HL-60/S4 (cell line): ENCODE data around the gene DYNC1H1.

ENCODE experiments used
- in situ Hi-C: fragments of 300-500 bp; cut with MboI; formaldehyde crosslinking; loops from 2 replicates; pipeline ENCODE4 v1.14.3; 2022; ENCODE audit warnings: low sequenced_read_pairs

The DYNC1H1 gene

DNA sequence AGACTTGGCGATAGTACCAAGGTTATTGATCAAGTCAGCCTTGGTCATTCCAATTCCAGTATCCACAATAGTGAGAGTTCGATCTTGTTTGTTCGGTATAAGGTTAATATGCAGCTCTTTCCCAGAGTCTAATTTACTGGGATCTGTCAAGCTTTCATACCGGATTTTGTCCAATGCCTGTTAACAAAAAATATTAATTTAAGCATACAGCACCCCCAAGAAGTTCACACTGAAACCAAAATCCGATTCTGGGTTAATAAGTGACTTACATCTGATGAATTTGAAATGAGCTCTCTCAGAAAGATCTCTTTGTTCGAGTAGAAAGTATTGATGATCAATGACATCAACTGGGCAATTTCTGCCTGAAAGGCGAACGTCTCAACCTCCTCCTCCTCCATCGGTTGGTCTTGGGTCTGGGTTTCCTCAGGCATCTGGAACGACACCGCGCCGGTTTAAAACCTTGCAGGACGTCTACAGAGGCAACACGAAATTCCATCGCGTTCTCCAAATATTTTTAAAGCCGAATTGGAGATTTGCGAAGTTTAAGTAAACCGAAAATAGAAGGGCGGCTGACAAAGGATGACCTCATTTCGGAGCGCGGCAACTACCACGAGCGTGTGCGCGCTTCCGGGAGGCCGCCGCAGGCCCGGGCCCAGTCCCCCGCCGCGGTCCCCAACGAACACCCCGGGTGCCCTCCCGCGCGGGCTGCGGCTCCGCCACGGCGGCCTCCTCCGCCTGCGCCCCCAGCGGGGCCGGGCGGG is 121.8 kb downstream of the DYNC1H1 start:
- in situ Hi-C loops, result no loop called here

DNA sequence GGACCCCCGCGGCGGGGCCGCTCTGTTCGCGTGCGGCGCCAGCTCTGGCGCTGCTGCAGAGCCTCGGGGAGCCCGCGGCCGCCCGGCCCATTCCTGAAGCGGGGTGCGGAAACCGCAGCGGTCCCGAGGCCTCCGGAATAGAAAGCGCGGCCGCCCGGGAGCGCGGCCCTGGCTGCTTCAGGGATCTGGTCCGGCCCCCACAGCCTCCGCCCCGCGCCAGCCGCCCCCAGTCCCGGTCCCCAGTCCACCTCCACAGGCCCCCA is 122.3 kb downstream of the DYNC1H1 start:
- in situ Hi-C loops, result no loop called here

DNA sequence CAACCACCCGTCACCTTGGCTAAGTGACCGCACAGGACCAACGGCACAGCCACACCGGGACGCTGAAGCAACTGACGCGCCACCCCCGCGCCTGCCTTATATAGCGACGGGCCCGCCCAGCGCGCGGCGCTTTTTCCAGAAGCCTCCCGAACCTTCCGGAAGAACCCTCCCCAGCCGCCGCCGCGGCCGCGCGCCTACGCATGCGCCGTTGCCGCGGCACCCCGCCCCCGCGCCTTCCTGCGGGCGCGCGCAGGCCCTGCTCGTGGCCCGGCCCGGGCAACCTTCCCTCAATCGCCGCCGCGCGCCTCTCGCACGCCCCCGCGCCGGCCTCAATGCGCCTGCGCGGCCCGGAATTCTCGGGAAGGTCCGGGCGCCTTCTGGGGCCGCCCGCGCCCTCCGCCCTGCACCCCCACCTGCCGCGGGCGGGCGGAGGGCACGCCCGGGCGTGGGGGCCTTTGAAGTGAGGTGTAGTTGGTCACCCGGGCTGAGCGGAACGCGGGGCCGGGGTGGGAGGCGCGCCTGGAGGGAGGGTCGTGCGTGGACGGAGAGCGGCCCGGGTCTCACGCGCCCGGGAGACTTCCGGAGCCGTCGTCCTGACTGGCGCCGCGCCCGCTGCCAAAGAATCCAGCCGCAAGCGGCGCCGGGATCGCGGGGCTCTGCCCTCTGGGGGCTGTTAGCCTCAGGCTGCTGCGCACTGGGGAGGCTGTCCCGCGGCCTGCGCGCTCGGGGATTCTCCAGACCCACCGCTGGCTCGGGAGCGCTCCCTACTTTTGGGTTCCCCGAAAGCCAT is 122.8 kb downstream of the DYNC1H1 start, which contains the start of gene HSP90AA1:
TSS of gene HSP90AA1 (minus strand) at position 73 of the 790 bp plus-strand sequence. CDS start 666 bp downstream, outside the sequence.
- in situ Hi-C loops, result no loop called here

DNA sequence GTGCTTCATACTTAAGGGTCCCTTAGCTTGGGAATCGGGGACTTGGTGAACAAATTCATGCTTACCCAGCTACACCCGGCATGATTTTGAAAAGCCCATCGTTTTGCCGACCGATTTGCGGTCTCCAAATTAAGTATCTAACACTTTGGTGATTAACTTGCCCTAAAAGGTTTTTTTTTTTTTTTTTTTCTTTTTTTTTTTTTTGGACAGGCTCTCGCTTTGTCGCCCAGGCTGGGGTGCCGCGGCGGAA is 123.3 kb downstream of the DYNC1H1 start:
- in situ Hi-C loops, result no loop called here

DNA sequence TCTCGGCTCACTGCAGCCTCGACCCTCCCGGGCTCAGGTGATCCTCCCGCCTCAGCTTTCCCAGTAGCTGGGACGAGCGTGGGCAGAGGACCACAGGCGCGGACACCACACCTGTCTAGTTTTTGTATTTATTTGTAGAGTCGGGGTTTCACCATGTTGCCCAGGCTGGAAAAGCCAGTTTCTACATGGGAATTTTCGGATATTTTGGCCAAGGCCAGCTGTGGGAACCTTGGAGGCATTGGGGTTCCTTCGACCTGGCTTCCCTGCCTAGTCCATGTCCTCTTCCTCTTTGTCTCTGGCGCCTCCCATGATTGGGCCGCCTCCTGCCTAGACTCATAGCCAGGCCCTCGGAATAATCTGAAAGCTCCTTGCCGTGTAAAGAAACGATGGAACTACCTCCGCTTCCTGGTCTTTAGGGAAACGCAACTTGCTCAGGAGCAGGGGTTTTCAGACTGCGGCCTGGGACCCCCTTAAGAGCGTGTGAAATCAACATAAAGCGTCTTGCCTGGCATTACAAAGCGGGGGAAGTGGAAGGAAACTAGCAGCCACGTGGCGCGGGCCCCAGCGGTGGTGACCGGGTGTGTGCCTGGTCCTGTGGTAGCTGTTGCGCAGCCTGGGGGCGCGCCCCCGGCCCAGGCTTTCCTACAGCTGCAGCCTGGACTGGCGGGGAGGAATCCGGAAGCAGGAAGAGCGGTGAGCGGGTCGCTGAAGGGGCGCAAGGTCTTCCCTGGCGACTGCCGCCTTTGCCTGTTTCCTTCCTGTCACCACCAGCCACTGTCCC is 123.8 kb downstream of the DYNC1H1 start:
- in situ Hi-C loops, result no loop called here

DNA sequence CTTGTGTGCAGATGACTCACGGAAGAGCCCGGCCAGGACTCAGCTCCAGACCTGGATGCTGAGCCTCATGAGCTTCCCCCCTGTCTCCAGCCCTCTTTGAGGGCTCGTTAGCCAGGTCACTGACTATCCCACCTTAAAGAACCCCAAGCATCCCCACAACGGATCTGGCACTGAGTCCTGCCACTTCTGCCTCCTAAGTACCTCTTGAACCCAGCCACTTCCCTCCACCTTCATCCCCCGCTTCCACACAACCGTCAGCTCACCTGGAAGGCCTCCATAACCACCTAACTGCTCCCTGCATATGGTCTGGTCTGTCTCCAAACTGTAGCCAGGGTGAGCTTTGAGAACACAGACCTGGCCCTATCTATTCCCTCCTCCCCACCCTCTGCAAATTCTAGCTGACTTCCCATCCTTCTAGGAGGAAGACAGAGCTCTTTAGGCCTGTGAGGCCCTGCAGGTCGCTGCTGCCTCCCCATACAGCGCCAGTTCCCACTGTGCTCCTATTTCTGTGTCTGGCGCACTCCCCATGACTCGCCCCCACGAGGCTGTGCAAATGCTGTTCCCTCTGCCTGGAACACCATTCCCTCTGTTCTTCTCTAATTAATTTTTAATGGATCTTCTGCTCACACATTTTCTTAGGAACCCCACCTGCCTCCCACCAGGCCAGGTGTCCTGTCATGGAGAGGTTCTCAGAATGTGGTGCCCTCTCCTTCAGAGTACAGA is 125.4 kb downstream of the DYNC1H1 start:
- in situ Hi-C loops, result no loop called here

DNA sequence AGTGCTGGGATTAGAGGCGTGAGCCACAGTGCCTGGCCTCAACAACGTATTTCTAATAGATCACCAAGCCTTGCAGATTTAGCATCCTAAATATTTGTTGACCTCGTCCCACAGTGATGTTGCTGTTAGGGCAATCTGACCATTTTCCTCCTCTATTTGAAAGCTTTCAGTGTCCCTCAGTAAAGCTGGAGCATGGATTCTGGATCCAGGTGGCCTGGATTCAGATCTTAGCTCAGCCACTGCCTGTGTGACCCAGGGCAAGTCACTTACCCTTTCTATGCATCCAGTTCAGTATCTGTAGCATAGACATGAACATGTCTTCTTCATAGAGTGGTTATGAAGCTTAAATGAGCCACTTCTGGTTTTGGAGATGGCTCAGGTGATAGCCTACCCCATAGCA is 126.3 kb downstream of the DYNC1H1 start:
- in situ Hi-C loops, result no loop called here

DNA sequence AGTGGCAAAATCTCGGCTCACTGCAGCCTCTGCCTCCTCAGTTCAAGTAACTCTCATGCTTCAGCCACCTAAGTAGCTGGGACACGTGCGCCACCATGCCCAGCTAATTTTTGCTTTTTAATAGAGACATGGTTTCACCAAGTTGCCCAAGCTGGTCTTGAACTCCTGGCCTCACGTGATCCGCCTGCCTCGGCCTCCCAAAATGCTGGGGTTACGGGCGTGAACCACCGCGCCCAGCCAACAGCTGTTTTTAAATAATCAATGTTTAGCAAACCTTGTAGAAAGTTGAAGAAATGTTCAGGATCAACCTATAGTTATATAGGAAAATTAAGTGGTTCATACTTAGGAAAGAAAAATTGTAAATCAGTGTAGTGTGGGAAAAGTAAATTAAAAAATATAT is 128.4 kb downstream of the DYNC1H1 start:
- in situ Hi-C loops, result no loop called here

DNA sequence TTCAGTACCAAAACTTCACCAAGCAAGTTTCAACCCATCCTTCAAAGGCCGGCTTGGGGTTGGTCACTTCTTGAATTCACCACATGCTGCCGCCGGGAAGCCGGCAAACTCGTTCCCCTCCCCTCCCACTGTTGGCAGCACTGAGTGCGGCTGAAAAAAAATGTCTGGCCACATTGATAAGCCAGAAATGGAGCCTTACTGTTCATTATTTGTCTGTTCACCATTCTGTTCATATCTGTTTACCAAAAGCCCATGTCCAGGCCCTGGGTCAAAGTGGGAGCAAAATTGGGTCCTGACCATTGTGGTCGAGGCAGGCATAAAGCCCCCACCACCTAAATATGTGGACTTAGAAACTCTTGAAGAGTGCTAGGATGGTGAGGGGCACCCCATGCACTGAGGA is 129.7 kb downstream of the DYNC1H1 start:
- in situ Hi-C loops, result no loop called here

DNA sequence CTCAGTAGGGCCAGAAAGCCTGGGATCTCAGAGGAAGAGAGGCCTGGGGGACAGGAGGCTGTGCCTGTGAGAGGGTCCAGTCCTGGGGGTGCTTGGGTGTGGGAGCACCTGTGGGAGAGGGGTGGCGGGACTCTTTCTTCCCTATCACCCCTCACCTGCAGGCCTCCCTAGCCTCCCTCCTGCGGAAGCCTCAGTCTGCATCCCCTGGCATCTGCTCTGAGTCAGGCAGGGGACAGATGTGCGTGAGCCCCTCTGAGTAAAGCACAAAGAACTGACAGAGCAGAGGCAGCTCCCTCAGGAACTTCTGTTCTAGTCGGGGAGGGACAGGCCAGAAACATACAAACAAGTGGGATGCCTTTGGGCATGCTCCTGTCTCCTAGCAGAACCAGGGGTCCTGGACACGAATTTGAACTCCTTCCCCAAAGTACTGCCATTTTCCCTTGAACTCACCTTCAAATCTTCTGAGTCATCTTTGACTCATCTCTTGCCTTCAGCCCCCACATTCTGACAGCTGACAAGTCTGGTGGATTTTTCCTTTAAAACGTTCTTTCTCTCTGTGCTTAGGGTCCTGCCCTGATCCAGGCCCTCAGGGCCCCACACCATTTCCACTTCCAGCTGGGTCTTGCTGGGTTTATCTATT is 131.0 kb downstream of the DYNC1H1 start:
- in situ Hi-C loops, result no loop called here

DNA sequence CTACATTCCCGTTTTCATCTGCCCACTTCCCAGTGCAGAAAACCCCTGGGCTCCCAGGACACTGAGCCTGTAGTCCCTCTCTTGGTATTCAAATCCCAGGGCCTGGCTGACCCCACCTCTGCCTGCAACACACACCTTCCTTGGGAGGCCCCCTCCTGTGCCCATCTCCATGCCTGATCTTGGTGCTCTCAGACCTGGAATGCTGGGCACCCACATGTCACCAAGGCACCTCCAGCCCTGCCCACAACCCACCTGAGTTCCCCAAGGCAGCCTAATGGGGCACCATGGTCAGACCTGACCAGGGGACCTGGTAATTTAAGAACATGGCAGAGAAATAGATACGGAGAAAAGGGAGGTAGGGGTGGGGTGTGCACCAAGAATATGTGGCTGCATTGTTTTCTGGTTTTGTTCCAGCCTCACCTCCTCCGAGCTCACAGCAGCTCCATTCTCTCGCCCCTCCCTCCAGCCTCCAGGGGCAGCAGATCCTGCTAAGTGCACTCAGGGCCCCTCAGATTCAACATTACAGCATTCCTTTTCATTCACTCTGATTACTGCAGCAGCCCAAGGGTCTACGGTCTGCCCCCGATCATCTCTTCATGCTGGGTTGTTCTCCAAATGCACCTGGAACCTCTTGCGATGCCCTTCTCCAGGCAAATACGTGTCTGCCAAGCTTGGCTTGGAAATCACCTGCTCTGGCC is 131.6 kb downstream of the DYNC1H1 start:
- in situ Hi-C loops, result no loop called here

DNA sequence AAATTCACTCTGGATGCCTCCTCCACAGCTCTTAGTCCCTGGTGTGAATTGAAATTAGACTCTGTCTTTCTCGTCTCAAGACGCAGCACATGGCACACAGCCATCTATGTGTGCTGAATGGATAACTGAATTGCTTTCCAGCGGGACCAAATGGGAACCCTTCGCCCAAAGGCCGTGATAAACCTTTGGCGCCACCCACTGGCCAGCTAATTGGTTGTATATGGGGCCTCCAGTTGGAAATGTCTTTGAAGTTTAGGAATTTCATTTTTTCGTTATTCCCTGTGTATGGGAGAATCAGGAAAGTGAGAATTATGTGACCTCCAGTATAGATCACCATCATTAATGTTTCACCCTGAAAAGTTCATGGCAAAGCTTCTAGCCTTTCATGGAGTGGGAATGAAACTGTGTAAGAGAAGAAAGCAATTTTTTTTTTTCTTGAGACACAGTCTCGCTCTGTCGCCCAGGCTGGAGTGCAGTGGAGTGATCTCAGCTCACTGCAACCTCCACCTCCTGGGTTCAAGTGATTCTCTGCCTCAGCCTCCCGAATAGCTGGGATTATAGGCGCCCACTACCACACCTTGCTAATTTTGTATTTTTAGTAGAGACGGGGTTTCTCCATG is 132.3 kb downstream of the DYNC1H1 start:
- in situ Hi-C loops, result no loop called here

DNA sequence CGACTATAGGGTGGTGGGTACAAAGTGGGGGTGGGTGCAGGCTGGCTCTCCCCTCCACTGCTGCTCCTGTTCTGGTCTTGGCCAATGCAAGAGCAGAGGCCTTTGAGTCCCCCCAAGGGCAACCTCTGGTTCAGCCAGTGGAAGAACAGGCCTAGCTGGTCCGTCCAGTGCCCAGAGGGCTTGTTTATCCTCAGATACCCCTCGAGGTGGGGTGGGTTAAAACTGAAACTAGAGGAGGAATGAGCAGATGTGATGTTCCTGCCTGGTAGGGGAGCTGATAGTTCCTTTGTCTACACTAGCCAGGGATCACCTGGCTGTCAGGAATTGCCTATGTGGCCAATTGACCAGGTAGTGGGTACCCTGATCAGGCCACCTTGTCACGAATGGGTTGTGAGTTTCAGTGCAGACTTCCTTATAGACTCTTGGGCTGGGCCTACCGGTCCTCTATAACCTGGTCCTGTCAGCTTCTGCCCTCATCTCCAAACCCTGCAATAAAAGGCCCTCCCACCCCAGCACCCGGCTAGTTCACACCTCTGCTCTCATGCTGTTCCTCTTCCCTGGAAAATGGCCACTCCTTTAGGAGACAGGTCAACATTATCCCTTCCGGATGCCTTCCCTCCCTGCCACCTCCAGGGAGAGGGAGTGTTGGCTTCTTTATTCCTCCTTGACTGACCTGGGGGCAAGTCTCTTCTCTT is 133.2 kb downstream of the DYNC1H1 start:
- in situ Hi-C loops, result no loop called here

DNA sequence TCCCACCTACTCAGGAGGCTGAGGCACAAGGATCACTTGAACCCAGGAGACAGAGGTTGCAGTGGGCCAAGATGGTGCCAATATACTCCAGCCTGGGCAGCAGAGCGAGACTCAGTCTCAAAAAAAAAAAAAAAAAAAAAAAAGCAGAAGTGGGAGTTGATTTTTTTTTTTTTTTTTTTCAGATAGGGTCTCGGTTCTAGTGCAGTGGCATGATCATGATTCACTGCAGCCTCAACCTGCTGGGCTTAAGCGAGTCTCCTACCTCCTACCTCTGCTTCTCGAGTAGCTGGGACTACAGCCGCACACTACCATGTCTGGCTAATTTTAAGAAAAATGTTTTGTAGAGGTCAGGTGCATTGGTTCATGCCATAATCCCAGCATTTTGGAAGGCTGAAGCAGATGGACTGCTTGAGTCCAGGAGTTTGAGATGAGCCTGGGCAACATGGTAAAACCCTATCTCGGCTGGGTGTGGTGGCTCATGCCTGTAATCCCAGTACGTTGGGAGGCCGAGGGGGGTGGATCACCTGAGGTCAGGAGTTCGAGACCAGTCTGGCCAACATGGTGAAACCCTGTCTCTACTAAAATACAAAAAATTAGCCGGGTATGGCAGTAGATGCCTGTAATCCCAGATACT is 138.8 kb downstream of the DYNC1H1 start:
- in situ Hi-C loops, result no loop called here

DNA sequence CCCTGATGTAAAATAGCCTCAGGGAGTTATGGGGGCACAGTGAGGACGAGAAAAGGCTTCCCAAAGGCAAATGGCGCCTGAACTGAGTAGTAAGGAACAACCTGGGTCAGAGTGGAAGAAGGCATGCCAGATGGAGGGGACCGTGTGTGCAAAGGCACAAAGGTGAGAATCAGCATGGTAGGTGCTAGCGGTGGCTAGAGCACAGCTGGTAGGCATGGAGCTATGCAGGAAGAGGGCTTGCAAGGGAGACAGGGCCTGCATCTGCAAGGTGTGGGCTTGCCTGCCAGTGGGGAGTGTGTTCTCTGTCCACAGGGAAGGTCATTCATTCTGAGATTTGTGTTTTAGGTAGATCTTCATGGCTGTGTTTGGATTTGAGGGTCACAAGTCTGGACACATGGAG is 141.0 kb downstream of the DYNC1H1 start:
- in situ Hi-C loops, result no loop called here
